Posterior cingulate gyrus (tissue), 11 donors: ENCODE results near the gene SLC34A1.
"Not testable (repeated sequence)": the region's sequence is repeated elsewhere in the genome, so short reads cannot be mapped to it uniquely, and the experiment has no call there.

Source experiments
- DNase-seq, 10 donors: peaks; one replicate each; pipeline versions ENCODE4 v3.0.0 to v3.0.0-alpha.2; 2020 to 2021; ENCODE audit warnings: mixed read lengths in 3 of 10
- intact Hi-C: fragments of 100-400 bp; cut with DNase I; formaldehyde crosslinking; loops from one replicate; pipeline ENCODE4 v1.15.1; 2023

SLC34A1 gene

DNA sequence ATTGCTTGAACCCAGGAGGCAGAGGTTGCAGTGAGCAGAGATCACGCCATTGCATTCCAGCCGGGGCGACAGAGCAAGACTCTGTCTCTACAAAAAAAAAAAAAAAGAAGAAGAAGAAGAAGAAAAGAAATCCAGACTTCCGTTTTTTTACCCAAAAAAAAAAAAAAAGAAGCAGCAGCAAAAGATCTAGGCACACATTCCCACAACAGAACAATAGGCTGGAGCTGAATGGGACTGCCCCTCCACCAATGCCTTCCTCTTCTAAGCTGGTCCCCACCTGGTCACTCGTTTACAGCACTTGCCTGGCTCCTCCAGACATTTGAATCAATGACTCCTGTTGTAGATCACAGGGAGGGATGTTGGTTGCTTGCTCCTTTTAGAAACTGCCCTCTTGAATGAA, 31.1 kb upstream of the SLC34A1 start:
- intact Hi-C loops: loop anchor here (5.0 kb wide), 1 partner anchor 51 kb away; the partner anchor contains the start of genes PRELID1 and RAB24

DNA sequence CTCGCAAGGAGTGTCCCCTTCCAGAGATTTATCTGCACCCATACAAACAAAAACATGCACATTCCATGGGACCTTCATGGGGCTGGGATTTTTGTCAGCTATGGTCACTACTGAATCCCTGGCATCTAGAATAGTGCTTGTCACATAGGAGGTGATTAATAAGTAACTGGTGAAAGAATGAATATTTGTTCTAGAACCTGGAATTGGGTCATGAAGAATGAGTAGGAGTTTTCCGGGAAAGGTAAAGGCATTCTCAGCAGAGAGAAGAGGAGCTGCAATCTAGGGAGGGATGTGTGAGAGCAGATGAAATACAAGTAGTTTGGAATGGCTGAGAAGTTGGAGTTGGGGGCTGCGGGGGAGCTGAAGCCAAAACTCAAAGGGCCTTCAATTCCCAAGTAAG, 30.0 kb upstream of the SLC34A1 start:
- intact Hi-C loops: loop anchor here (5.0 kb wide), 1 partner anchor 52 kb away; the partner anchor contains the start of genes PRELID1 and RAB24
- peak in 1 of 10 donors; percentile 5 for DNase-seq

More for the DNA sequence above, 31.1 kb upstream of the SLC34A1 start:
- DNase-seq: peak in 1 of 10 donors; percentile 21

DNA sequence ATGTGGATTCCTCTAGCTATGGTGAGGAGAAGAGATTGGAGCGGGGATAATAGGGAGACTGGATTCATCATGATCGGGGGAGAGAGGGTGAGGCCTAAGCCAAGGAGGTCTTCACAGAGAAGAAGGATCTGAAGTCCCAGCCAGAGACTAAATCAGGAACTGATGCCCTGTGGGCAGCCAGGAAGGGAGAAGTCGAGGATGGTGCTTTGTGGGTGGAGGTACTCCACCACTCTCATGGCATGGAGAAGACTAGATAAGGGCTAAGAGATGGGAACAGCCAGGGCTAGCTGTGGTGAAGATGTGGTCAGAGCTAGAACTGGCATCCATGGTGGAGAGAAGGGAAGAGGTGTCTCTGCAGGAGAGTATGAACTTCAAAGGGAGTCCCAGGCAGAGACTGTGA, 29.5 kb upstream of the SLC34A1 start:
- intact Hi-C loops: loop anchor here (5.0 kb wide), 1 partner anchor 52 kb away; the partner anchor contains the start of genes PRELID1 and RAB24
- peak in 1 of 10 donors; percentile 4 for DNase-seq

DNA sequence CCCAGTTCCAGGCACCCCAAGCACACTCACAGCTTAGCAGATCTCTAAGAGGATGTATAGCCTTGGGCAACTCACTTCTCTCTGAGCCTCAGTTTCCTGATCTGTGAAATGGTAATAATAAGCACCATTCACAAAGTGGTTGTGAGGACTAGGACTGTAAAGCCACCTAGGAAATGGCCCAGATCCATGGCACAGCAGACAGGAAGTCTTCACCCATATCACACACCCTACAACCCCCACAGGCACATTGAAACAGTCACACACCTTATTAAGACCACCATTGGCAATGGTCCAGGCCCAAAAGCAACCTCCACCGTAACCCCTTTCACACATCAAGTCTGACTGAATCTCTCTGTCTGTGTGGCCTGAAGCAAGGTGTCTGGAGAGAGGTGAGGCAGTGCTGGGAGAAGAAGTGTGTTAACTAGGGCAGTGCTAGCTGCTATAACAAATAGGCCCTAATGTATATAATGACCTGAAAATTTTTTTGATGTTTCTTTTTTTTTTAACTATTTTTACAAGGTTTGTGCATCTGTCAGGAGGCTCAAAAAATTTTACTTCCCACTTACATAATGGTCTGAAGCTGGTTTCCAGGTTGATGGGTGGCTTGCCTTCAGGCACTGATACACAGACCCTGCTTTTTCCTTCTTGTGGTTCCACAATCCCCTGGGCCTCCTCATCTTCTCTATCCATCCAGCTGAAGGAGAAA, 28.9 kb upstream of the SLC34A1 start:
- intact Hi-C loops: no loop called here
- peak in 1 of 10 donors; percentile 2 for DNase-seq

DNA sequence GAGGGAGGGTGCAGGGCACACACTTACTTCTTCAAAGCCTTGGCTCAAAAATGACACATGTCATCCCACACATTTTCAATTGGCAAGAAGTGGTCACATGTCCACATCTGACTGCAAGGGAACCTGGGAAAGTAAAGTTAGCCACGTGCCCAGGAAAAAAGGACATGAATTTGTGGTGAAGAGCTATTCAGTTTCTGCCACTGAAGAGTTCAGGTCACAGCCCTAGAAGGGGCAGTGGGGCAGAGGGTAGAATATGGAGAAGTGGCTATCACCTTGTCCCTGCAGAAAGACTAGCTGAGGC, 28.4 kb upstream of the SLC34A1 start:
- intact Hi-C loops: no loop called here
- DNase-seq: peak in 1 of 10 donors; percentile 18

DNA sequence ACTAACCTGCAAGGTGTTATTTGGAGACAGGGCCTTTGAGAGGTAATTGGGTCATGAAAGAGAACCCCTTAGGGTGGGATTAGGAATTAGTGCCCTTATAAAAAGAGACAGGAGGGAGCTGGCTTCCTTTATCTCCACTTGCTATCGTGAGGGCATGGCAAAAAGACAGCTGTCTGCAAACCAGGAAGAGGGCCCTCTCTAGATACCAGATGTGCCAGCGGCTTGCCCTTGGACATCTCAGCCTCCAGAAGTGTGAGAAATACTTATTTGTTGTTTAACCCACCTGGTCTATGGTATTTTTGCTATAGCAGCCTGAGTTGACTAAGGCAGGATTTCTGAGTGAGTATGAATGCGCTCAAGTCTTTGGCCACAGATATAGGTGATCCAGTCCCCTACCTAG, 27.5 kb upstream of the SLC34A1 start:
- intact Hi-C loops: no loop called here

DNA sequence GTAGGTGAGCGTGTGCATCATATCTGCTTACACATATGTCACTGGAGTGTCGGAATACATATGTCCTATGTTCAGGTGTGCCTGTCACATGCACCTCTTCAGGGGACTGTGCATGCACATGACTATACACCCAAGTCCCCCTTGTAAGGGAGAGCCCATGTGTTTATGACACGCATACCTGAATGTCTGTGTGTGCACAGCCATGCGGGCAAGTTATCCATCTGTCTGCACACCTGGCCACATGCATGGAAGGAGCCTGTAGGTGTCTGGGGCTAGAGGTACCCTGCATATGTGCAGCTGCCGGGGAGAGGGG, 27.1 kb upstream of the SLC34A1 start:
- DNase-seq: no peak
- intact Hi-C loops: no loop called here

More for the DNA sequence above, 27.5 kb upstream of the SLC34A1 start:
- DNase-seq: no peak

DNA sequence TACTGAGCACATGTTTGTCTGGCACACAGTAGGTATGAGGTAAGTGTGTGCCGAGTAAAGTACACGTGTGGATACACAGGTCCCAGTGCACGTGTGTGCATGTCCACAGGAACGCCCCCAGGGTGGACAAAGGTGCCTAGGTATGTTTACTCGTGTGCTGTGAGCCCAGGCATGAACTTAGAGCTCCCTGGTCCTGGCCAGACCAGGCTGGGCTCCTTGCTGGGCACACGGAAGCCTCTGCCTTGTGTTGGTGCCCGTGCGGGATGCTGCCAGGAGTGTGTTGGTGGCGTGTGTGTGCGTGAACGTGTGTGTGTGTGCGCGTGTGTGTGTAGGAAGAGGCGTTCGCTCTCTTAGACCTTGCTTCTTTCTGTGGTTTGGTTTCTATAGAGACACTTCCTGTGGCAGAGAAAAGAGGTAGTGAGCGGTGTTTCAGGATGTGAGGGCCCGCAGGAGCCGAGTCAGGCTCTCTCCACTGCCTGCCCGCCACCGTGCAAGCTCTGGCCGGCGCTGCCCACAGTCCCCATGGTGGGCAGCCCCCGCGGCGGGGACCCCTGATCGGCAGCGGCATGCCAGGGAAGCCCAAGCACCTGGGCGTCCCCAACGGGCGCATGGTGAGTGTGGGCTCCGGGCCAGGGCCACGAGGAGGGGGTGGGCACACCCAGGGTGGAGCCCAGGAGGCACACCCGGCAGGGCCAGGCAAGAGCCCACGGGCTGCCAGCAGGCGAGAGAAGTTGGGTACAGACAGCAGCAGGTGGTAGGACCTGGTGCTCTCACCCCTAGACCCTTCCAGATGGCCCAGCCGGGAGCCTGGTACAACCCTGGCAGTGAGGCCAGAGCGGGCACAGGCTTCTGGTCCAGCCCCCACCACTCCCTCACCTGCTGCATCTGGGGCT, 26.5 kb upstream of the SLC34A1 start, which contains the start of gene RGS14:
TSS of gene RGS14 (plus strand) at position 466 of the 893 bp plus-strand sequence. CDS start at position 567, 101 bp downstream.
- intact Hi-C loops: no loop called here
- DNase-seq: peak in 2 of 10 donors; percentile 77 to 81

DNA sequence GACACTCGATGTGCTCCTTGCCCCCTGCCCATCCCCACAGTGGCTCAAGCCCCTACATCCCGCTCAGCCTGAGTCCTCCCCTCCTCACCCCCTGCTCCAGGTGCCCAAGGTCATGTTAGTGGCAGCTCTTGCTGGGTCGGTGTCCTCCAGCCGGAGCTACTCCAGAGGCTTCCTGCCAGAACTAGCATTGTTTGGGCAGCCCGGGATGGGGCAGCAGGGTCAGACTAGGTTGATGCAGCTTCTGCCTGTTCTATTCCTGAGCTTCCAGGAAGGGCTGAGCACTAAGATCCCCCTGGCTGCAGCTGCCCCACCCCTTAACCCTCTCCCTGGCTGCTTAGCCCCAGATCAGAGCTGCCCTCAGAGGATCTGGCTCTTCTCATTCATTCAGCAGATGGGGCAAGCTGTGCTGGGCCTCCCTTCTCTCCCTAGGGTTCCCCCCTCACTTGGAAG, 25.8 kb upstream of the SLC34A1 start:
- intact Hi-C loops: no loop called here
- DNase-seq: peak in 1 of 10 donors; percentile 66

DNA sequence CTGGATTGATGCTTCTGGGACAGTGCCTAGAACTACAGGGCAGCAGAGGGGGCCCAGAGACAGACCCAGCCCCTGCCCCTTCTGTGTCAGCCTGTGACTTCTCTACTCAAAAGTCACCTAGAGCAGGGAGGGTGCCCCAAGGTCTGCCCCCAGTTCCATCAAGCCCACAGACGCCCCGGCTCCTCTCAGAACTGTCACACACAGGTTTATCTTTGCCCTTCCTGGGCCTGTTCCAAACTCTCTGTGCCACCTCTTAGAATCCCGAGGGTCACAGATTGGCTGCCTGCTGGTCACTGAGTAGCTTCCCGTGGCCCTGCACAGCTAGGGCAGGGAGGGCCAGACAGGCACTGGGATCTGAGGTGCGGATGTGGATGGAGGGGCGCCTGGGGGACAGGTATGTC, 24.8 kb upstream of the SLC34A1 start:
- intact Hi-C loops: no loop called here

DNA sequence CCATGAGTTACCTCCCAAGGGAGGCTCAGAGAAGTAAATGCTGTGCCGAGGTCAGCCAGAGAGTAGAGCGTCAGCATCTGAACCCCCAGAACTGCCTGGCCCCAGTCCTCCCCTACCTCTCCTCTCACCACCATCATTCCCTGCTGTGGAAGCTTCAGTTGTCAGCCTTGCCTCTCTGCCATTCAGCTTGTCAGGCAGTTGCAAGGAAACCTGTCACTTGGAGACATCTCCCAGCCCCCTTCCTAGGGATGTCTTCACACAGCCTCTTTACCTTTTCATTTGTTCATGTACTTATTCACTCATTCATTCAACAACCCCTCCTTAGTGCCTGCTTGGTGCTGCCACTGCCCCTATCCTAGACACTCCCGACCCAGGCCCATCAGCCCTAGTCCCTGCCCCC, 24.4 kb upstream of the SLC34A1 start:
- DNase-seq: peak in 1 of 10 donors; percentile 39
- intact Hi-C loops: no loop called here

More for the DNA sequence above, 24.8 kb upstream of the SLC34A1 start:
- peak in 1 of 10 donors; percentile 46 for DNase-seq

DNA sequence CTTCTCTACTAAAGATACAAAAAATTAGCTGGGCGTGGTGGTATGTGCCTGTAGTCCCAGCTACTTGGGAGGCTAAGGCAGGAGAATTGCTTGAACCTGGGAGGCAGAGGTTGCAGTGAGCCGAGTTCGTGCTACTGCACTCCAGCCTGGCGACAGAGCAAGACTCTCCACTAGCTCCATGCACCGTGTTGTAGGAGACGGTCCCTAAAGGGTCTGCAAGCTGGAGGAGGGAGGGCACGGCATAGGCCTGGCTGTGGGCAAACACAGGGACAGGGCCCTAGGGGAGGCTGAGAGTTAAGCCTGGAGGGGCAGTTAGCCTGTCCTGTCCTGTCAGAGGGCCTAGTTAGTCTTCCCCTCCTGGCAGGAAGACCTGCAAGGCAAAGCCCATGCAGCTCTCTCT, 23.5 kb upstream of the SLC34A1 start:
- peak in 1 of 10 donors; percentile 52 for DNase-seq
- intact Hi-C loops: not testable (repeated sequence)

DNA sequence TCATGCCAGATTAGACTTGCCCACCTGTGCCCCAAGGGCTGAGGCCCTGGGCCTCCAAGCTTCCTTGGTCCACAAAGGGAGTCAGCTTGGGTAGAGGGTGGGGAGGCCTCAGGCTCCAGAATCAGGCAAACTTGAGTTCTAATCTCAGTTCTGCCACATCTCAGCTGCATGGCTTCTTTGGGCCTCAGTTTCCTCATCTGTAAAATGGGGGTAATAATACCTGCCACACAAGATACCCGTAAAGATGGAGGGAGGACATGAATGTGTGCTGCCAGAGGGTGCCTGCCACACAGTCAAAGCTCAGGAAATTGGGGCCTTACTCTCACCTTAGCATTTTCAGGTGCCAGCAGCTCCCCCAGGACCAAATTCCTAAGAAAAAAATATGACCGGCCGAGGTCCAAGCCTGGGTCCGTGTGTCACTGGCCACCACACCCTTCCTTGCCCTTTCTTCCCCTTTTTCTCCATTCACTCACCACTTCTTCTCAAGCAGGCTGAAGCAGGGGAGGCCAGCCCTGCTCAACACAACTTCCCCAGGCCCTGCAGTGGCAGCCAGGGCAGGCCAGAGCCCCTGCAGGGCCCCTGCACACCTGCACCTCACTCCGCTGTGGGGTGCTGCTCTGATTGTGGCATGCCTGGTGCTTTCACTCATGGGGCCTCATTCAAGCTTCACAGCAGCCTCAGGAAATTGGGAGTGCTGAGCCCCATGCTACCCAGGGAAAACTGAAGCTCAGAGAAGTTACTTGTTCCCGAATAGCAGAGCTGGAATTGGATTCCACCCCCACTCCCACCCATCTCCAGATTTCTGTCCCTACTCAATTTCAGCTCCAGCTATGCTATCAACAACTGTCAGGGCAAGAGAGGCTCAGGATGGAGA, 22.6 kb upstream of the SLC34A1 start:
- DNase-seq: peak in 1 of 10 donors; percentile 45
- intact Hi-C loops: no loop called here

DNA sequence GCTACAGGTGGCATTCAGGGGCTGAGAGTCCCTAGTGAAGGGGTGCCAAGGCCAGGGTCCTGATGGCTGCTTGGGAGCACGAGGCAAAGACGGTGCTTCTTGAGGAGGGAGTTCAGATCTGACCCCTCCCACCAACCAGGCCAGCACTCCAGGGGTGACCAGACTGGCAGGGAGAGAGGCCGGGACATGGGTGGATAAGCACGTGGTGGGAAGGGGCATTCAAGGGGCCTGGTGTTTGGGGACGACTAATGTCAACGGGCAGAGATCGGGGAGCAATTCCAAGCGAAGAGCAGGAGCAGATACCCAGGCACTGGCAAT, 22.0 kb upstream of the SLC34A1 start:
- intact Hi-C loops: no loop called here
- DNase-seq: peak in 1 of 10 donors; percentile 62

DNA sequence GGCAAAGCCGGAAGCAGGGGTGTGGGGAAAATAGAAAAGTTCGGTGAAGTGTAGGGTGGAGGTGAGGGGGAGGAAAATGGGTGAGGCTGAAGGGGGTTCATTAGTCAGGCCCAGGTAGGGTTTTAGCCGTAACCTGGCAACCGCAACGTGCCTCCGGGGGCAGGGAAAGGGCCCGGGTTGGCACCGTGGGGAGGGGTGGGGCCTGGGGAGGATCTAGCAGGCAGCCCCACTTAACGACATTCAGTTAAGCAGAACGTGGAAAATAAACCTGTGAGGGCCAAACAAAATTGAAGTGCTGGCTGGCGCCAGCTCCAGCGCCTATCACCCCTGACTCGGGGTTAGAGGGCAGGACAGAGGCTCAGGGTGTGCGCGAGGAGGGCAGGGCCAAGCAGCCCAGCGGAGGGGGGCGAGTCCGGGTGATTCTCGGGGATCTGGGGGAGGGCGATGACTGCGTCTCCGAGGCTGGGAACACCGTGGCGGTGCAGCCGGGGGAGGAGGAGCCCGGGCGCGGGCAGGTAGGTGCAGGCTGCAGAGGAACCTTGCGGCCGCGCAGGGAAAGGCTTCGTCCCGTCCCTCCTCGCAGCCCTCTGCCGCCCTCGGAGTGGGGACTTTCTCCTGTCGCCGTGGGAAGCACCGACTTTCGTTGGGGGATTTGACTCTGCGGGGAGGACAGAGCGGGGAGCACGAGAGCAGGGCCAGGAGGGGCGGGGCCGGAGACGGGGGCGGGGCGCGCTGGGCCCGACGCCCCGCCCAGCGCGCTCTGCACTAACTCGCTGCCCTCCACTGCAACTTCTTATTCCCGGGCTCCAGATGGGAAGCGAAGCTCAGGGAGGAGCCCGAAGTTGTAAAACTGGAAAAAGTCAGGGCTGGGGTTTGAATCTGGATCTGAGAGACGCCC, 21.4 kb upstream of the SLC34A1 start:
- intact Hi-C loops: no loop called here
- DNase-seq: peak in 2 of 10 donors; percentile 38 to 86

DNA sequence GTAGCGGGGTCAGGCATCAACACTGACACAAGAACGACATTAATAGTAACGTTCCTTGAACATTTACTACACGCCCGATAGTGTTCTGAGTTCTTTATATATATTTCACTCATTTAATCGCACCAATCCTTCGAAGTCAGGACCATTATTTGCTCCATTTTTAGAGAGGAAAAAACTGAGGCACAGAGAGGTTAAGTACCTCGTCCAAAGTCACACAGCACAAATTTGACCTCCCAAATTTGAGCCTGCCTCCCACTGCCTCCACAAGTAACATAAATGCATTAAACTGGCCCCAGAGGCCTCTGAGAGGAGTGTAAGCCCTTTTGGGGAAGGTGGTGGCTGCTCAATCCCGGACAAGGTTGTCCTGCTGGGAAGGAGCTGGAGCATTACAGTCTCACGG, 20.7 kb upstream of the SLC34A1 start:
- intact Hi-C loops: no loop called here
- DNase-seq: peak in 1 of 10 donors; percentile 27

DNA sequence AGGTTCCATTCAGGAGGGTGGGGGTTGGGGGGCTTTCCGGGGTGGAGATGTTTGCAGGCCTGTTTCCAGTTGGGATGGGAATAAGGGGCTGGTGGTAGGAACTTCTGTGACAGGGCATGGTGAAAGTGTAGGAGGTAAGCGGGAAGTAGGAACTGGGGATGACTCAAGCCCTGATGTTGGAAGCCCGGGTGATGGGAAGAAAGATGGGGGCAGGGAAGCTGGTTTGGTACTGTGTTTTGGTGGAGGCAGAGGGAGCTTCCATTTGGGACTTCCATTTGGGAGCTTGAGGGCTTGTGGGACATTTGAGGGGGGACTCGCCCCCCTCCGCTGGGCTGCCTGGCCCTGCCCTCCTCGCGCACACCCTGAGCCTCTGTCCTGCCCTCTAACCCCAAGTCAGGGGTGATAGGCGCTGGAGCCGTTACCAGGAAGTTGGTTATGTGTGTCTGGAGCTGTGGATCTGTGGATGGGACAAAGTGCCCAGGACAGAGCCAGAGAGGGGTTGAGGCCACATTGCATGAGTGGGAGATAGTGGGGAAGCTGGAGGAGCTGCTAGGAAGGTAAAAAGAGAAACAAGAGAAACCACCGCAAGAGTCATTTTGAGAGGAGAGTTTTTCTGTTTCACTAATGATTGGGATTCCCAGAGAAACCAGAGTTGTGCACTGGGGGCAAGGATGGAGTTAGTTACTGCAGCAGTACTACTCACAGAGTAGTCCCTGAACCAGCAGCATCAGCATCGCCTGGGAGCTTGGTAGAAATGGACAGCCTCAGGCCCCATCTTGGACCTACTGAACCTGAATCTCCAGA, 19.9 kb upstream of the SLC34A1 start:
- DNase-seq: no peak
- intact Hi-C loops: no loop called here

DNA sequence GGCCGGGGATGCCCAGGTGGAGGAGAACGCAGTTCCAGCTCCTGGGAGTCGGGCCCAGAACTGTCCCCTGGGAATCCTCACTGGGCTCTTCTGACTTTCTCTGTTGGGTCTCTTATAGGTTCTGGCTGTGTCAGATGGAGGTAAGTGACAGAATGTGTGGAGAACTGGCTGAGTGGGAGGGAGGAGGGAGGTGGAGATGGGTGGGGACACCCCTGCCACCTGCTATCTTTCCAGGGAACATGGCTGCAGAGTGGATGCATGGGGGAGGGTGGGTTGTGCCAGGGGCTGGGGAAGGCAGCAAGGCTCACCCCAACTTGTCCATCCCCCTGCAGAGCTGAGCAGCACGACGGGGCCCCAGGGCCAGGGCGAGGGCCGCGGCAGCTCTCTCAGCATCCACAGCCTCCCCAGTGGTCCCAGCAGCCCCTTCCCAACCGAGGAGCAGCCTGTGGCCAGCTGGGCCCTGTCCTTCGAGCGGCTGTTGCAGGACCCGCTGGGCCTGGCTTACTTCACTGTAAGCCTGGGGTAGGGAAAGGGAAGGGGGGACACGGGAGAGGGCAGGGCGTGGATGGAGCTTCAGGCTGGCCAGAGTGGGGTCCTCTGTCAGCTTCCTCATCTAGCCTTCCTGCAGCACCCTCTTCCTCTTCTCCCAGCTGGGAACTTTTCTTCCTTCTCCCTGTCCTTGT, 18.2 kb upstream of the SLC34A1 start:
- DNase-seq: peak in 2 of 10 donors; percentile 30 to 36
- intact Hi-C loops: no loop called here
